Measurements from ENCODE around the gene UTP3.
"Not testable (repeated sequence)": the region's sequence is repeated elsewhere in the genome, so short reads cannot be mapped to it uniquely, and the experiment has no call there.

The UTP3 gene

DNA sequence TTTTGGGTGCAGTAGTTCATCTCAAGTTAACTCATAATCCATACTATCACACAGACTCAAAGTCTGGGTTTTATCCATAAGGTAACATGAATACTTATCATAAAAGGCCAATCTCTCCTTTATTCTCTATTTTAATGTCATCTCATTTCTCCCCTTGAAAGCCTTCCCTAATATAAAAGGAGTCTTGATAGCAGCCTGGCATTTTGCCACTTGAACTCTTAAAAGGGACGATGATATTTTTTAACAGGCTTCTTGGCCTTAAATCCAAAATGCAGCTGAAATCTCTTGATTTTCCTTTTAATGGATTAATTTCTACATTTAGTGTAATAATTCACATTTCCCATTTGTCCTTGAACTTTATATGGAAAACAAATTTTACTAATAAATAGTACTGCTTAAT is 13.6 kb upstream of the UTP3 start:
- TF ChIP-seq, protein P1, sequence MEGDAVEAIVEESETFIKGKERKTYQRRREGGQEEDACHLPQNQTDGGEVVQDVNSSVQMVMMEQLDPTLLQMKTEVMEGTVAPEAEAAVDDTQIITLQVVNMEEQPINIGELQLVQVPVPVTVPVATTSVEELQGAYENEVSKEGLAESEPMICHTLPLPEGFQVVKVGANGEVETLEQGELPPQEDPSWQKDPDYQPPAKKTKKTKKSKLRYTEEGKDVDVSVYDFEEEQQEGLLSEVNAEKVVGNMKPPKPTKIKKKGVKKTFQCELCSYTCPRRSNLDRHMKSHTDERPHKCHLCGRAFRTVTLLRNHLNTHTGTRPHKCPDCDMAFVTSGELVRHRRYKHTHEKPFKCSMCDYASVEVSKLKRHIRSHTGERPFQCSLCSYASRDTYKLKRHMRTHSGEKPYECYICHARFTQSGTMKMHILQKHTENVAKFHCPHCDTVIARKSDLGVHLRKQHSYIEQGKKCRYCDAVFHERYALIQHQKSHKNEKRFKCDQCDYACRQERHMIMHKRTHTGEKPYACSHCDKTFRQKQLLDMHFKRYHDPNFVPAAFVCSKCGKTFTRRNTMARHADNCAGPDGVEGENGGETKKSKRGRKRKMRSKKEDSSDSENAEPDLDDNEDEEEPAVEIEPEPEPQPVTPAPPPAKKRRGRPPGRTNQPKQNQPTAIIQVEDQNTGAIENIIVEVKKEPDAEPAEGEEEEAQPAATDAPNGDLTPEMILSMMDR (IDR thresholded peaks at IDR 0.05; ENCODE audit: low read depth, low read length): no peak
- no peak for DNase-seq (ENCODE audit: extremely low read depth, low read depth)

DNA sequence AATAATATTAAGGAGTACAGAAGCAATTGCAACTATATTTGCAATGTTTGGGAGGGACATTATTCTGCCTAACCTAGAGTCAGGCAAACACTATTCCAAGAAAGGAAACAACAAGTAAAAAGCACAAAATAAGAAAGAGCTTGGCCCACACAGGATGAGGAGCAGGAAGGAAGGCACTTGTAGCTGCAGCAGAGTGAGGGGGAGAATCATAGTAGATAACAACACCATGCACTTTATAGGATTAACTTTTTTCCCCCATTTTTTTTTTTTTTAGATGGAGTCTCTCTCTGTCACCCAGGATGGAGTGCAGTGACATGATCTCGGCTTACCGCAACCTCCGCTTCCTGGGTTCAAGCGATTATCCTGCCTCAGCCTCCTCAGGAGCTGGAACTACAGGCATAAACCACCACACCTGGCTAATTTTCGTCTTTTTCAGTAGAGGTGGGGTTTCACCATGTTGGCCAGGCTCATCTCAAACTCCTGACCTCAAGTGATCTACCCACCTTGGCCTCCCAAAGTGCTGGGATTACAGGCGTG is 11.7 kb upstream of the UTP3 start:
- TF ChIP-seq, protein P1 (IDR thresholded peaks at IDR 0.05; ENCODE audit: low read depth, low read length): no peak
- DNase-seq (ENCODE audit: extremely low read depth, low read depth): no peak

DNA sequence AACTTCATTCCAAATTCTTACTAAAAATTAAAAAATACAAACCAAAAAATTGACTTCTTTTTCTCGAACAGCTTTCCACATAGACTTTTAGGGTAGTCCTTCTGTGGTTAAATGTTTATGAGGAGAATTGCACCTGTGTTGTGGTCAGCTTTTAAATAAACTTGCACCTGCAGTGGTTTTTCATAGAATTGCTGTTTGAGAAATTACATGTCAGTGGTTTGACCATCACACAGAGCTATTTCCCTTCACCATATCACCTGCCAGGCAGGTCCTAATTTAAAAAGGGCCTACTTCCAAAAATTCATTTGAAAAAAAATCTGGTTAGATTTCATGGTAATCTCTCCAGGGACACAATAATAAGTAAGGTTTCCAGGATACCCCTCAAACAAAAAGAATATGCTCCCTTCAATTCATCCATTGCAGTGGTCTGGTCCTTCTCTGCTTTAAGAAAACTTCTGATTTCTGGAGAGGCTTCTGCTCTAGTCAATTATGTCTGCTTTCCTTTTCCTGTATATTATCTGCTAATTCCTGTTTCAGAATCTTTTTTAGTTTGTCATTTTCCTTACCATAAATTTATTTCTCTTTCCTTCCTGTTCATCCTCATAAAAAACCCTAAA is 9.8 kb upstream of the UTP3 start:
- DNase-seq (ENCODE audit: extremely low read depth, low read depth): no peak
- TF ChIP-seq, protein P1 (IDR thresholded peaks at IDR 0.05; ENCODE audit: low read depth, low read length): no peak

DNA sequence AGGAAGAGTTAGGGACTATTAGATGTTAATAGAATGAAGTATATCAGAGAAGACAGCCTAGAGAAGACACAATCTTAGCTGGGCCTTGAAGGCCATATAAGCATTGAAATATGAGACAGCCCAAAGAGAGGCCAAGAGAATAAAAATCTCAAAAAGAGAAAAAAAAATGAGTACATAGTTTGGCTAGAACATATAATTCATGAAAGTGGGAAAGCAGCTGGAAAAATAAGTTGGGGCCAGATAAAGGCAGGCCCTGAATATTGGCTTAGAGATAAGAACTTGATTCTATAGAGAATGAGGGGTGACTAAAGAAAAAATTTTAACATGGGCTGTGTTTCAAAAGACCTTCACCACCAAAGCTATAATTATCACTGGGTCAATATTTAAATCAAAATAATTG is 7.4 kb upstream of the UTP3 start:
- TF ChIP-seq, protein P1 (IDR thresholded peaks at IDR 0.05; ENCODE audit: low read depth, low read length): no peak
- no peak for DNase-seq (ENCODE audit: extremely low read depth, low read depth)

DNA sequence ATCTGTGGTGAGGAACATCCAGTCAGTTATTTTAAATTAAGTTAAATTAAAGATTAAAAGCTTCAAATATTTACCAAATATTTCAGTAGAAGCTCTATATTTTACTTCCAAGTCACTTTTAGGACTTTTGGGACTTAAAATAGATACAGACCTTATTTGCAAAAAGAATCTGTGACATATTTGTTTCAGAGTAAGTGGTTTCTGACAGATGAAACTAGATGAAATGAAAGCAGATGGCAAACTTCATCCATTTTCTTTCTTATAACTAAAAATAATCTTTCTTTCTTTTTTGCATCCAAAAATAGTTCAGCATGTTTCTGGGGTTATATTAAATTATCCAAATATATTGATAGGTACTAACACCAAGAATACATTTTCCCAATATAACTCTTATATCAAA is 6.6 kb upstream of the UTP3 start:
- TF ChIP-seq, protein P1 (IDR thresholded peaks at IDR 0.05; ENCODE audit: low read depth, low read length): no peak

DNA sequence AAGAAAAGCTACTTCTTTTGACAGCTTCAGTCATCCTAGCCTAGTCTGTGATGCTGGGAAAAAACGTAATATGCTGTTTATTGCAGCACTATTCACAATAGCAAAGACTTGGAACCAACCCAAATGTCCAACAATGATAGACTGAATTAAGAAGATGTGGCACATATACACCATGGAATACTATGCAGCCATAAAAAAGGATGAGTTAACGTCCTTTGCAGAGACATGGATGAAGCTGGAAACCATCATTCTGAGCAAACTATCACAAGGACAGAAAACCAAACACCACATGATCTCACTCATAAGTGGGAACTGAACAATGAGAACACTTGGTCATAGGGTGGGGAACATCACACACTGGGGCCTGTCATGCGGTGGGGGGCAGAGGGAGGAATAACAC is 6.2 kb upstream of the UTP3 start:
- DNase-seq (ENCODE audit: extremely low read depth, low read depth): not testable (repeated sequence)

More for the DNA sequence above, 6.6 kb upstream of the UTP3 start:
- DNase-seq (ENCODE audit: extremely low read depth, low read depth): no peak

DNA sequence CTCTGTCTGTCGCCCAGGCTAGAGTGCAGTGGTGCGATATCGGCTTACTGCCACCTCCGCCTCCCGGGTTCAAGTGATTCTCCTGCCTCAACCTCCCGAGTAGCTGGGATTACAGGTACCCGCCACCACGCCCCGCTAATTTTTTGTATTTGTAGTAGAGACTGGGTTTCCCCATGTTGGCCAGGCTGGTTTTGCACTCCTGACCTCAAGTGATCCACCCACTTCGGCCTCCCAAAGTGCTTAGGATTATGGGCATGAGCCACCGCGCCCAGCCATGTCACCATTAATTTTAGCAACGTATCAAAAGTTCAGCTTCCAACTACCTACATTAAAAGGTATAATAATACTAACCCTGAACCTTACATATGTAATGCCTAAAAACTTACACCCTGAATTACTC is 940 bp upstream of the UTP3 start:
- TF ChIP-seq, protein P1 (IDR thresholded peaks at IDR 0.05; ENCODE audit: low read depth, low read length): no peak
- DNase-seq (ENCODE audit: extremely low read depth, low read depth): no peak

DNA sequence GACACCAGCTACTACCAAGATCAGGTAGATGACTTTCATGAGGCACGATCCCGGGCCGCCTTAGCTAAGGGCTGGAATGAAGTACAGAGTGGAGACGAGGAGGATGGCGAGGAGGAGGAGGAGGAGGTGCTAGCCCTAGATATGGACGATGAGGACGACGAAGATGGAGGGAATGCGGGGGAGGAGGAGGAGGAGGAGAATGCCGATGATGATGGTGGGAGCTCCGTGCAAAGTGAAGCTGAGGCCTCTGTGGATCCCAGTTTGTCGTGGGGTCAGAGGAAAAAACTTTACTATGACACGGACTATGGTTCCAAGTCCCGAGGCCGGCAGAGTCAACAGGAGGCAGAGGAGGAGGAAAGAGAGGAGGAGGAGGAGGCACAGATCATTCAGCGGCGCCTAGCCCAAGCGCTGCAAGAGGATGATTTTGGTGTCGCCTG is 481 bp downstream of the UTP3 start:
- TF ChIP-seq, protein P1 (IDR thresholded peaks at IDR 0.05; ENCODE audit: low read depth, low read length): no peak
- no peak for DNase-seq (ENCODE audit: extremely low read depth, low read depth)

Data from AG09319 (cell line).